CD4-positive, alpha-beta T cell treated with Interleukin-15 for 4 hours (primary cell): ENCODE measurements around the gene NFIA.

Source experiments
- DNase-seq: peaks from one replicate; pipeline ENCODE4 v3.0.0-alpha.2; 2020; ENCODE audit warnings: low spot score

Gene NFIA

DNA sequence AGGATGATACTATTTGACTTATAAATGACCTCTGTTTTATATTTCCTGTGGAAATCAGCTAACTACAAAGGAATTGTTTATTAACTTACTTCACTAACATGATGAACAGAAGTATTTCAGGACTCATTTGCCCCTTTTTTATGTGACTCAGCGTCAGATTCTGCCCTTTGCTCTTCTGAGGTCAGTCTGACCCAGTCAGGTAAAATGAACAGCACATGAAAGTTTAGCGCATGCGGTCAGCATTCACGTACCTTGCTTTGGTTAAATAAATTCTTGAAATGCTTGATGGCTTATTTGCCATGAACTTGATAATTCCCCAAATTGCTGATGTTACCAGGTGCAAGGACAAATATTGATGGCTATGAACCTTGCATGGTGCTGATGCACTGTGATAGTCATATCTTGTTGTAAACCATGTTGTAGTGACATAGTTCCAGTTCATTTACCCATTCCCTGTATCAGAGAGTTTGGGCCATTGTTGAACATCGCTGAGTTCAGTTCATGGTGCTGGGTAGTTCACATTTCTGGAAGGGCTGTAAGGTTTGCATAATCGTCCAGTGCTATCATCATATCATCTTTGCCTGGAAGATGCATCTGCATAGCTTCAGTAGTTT is 133.4 kb downstream of the NFIA start:
- DNase-seq, result no peak

DNA sequence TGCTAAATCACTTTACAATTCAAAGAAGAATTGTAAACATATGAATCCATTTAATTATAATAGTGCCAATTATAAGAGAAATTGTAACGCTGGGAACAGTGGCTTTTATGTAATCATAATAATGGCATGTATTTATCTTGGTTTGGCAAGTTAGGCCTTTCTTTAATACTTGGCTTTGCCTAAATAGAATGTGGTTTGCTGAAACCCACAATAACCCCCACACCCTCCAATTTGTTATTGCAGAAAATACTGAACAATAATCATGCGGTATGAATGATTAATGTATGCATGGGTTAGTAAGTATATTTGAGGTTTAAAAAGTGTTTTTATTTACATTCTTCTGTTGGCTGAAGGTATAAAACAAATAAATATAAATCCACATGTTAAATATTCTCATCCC is 138.2 kb downstream of the NFIA start:
- DNase-seq, result no peak

DNA sequence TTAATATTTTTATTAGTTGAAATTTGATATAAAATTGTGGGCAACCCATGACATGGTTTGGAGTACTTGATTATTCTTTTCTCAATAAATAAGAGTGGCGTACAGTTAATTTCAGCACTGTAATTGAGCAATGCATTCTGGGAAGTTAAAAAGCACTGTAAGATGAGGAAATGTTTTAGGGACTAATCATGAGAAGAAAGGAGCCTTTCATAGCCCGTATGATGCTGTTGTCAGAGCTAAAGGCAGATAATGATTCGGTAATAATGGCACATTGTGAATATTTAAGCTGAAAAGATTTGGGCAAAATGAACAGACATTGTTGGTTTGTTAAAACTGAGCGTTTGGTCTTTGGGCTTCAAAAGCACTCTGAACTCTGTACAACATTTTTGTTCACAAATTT is 139.3 kb downstream of the NFIA start:
- no peak for DNase-seq

DNA sequence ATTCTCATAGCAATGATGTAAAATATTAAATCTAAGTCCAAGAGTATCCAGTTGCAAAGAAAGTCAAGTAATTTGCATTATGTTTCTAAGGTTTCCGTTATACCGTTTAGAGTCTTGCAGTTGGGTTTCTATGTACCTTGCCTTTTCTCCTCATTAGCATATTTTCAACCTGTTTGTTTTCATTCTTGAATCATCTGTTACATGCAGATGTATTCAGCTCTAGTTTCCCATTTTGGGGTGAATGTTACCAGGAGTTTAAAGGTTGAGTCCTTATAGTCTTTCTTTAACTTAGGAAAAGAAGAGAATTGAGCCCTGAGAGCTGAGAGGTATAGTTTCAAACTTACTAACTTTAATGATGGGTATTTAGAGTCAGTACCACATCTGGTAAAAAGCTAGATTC is 139.9 kb downstream of the NFIA start:
- no peak for DNase-seq

DNA sequence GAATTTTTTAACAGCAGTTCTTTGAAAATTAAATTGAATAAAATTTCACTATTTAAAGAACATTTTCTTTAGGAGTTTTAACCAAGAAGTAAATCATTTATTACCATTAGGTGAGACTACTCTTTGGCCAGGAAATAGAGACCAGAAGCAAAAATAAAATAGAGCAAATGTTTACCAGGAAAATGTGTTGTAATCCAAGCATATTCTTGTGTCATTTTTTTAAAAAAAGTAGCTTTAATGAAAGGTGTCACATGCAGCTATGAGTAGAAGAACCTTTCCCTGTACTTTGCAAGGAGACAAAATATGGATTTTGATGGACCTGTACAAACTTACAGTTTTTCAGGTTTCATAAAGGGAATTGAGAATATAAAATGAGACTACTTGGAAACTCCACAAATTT is 140.8 kb downstream of the NFIA start:
- DNase-seq, result no peak

DNA sequence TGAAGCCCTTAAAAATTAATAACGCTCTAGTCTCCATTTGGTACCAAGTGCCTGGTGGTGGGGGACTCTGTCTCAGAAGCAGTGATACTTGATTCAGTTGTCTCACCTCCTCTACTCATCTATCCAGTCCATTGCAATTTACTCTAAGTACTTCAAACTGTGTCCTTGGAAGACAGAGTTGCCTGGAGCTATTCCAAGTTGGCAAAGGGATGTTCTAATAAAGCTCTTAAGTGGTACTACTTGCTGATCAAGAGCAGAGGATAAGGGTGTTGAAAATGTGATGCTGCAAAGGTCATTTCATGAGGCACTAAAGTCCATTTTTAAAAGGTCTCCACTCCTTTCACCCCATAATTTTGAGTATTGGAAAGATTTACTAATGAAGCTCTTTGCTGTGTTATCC is 142.2 kb downstream of the NFIA start:
- DNase-seq, result no peak

DNA sequence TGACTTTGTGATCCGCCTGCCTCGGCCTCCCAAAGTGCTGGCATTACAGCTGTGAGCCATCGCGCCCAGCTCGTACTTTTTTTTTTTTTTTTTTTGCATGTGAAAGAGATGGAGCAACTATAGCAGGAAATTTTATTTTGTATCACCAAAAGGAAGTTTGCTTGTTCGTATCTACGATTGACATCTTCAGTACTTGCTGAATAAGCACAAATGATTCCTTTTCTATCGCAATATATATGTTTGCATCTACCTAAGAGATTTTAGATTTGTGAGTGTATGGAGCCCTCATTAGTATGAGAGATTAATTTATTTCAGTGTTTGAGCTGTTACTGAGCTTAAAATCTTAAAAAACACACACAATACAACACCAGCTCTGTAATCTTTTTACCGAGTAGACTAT is 143.1 kb downstream of the NFIA start:
- no peak for DNase-seq

DNA sequence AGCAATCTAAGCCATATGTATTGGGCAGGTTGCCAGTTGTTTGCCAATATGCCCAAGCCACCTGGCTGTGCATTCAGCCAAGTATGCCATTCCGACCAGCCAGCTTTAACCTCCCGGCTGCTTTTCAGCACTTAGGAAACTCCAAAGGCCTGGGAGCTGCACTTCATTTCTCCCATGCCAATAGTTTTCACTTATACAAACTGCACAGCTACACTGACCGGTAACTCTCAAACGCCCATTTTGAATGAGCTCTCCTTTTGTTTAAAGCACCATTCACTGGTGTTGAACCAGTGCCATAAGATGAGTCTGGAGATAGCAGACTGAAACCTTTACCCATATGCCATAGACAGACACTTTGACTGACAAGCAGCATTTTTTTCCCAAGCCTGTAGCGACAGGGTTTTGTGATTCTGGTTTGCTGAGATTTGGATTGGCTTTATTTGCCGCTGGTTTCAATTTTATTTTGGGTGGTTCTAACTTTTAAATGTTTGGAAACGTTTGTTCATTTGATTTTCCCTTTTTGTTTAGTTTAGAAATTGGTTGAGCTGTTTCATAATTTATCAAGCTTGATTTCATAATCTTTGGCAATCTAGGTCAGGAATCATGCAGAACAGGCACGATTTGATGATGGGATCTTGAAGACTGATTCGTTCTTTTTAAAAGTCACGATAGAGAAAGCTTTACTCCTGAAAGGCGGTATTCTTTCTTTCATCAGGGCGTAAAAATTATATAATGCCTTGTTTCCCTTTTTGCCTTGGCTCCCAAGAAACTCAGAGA is 144.6 kb downstream of the NFIA start:
- DNase-seq, result no peak

DNA sequence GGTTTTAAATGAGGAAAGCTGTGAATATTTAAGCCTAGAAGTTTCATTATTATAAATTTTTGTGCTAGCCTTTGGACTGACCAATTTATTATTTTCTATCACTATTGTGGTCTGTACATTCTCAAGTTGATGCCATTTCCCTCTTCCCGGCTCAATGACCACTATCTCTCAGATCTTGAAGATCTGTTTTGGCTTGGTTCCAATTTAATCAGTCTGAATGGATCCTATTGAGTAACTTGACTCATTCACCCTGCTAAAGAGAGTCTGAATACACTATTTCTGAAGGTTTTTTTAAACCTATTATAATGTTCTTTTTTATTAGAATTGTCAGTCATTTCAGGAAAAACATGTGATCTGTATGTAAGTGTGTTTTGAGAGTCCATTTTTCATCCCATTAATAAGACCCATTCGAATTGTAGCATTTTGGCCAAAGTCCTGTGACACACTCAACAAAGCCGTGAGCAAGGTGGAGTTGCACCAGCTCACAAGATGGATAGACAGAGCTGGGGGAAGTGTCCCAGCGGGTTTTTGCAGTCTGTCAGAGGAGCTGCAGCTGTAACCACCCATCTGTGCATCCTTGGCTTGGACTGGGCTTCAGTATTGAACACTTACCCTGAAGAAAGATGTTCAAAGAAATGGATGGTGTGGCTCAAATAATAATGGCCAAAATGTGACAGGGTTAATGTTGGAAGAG is 145.6 kb downstream of the NFIA start:
- no peak for DNase-seq

DNA sequence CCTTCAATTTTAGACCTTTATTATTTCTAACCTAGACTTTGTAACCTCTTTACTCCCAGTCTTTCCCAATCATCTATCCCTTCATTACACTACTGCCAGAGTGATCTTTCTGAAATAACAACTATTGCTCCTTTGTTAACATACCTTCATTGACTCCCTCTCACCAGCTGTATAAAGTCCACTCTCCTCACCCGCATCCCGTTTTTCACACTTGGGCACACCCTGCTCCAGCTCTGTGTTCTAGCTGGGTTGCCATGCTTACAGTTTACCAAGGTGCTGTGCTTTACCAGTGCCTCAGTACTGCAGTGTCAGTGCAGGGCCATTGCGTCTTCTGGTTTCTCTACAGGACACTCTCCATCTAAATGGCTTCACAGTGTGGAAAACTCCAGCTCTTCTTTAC is 148.2 kb downstream of the NFIA start:
- DNase-seq, result no peak

DNA sequence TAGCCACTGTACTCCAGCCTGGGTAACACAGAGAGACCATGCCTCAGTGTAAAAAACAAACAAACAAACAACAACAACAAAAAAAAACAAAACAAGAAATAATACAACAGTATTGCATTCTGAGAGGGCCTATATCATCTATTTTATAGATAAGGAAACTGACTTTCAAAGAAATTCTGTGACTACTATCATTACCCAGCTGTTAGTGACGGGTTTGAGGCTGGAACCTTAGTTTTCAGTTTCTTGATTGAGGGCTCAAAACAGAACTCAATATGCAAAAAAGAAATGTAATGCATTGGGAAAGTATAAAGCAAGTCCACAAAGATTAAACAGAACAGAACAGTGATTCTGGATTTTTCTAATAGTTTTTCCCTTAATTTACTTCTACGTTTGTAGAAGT is 149.4 kb downstream of the NFIA start:
- no peak for DNase-seq

DNA sequence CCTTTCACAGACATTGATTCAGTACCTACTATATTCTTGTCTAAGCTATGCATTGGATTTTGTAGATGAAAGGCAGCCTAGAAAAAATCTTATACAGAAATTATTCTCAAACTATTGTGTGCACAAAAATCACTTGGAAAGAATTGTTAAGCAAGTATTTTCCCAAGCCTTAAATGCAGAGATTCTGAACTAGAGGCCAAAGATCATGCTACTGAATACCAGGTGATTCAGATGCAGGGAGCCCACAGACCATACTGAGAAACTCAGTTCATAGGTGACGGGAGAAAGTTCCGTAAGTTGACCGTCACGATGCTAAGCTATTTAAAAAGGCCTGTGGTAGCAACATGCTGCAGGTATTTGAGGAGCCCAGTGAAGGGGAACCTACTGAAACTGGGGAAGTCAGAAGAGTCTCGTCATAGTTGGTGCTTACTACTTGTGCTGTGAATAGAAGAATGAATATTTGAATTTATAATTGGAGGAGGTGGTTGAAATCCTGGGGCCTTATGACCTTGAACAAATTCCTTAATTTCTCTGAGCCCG is 150.8 kb downstream of the NFIA start:
- no peak for DNase-seq

DNA sequence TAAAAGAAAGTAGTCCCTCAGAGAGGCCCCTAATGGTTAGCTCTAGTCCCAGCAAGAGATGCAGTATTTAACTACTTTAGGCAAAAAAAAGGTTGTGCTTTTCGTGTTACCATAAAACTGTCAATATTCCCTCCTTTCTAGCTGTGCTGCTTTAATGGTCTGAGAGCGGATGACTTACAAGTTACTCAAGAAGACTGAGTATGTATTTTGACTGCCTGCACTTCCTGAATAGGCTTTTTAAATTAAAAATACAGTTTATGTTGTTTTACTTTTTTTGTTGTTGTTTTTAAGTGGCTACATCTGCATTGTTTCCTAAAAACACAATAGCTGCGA is 152.2 kb downstream of the NFIA start:
- no peak for DNase-seq

DNA sequence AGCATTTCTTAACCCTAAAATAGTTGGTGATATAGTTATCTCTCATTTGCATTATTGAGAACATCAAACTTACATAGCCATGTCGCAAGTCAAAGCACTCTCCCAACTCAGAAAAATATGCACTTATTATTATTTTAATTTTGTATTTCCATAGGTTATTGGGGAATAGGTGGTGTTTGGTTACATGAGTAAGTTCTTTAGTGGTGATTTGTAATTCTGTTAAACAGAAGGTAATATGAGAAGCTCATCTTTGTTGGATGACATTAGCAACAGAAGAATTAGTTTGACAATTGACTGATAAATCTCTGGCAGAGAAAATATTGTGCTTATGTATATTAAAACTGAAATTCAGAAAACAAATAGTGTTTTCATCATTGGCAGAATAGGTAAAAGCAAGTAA is 154.8 kb downstream of the NFIA start:
- no peak for DNase-seq

DNA sequence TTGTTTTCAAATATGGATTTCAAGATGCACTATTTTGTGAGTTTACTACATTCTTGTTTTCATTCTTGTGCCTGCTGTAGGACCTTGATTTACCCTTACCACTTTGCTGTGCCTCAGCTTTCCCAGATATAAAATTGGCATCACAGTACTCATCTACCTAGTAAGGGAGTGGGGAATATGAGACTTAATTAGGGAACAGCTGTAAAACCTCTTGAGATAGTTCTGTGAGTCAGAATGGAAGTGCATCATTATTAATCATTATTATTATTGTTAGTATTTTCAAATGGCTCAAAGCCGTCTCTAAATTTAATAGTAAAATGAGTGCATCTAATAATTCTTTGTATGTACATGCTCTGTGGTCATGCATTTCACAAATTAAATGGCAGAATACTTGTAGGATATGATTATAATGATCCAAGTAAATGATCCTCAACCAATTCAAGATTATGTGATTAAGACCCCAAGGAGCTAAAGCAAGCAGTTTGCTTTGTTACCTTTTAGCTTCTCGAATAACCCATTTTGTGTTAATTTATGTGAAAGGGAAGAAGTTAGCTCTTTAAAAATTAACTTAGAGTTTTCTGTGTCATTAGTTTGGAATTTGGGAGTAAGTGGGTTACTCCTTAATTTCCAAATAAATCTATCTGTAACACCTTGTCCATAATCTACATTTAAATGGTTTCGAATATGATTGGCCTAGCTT is 155.4 kb downstream of the NFIA start:
- DNase-seq, result no peak

DNA sequence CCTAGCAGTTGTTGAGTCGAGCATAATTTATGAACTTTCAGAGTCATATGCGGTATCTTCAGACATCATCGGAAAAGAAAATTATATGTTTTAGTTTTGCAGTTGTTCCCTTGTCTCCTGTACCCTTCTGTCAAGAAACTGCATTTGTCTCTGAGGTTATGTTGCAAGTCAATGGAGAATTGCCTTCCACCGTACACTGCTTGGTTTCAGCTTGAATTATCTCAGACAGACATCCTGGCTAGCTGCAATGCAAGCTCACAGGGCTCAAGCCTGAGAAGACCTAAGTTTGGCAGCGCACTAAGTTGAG is 156.0 kb downstream of the NFIA start:
- no peak for DNase-seq

DNA sequence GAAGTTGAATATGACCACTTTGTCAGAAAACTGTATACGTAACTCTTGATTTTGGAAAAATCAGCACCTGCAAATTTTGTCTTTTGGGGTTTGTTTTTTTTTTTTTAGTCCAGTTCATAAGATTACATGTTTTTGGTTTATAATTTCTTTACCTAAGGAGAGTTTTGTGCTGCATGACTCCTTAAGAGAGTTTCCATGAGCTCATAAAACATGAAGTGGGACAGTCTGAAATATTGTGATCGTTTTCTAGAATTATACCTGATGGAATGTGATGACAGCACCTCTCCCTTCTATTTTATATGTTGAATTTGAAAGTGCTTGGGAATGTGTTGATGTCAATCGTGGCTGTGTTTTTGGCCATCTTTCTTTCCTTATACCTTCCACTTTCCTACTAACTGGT is 158.5 kb downstream of the NFIA start:
- DNase-seq, result no peak

DNA sequence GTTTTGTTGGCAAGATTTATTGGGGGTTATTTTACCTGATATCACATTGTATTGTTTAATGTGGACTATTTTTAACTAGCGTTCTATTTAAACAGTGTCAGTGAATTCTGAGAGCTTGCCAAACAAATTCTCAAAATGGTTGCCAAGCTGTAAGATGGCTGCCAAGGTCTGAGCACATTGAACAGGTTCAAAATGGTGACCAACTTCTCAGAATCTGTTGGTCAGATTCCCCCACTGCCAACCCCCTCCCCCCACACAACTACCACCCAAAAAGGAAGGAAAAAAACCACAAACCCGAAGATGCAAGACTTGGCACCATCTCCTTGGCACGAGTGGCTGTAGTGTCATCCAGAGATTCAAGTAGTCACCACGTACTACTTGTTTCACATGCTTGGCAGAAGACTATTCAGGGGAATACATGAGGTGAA is 159.1 kb downstream of the NFIA start:
- no peak for DNase-seq

DNA sequence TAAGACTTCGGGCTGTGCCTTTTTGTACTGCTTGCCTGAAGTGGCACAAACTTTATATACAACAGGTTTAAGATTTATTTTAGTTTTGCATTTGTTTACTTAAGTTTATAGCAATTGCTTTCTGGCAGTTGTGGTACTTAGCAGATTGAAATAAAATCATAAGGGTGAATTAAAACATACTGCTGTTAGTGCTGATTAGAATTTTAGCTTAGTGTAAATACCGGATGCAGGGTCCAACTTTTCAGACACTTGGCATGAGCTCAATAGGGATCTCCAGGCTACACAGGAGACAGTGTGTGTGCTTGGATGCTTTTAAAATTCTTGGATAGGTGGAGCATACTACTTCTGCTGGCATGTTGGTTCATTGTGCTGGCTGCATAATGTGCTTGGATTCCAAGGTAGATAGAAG is 159.6 kb downstream of the NFIA start:
- no peak for DNase-seq

DNA sequence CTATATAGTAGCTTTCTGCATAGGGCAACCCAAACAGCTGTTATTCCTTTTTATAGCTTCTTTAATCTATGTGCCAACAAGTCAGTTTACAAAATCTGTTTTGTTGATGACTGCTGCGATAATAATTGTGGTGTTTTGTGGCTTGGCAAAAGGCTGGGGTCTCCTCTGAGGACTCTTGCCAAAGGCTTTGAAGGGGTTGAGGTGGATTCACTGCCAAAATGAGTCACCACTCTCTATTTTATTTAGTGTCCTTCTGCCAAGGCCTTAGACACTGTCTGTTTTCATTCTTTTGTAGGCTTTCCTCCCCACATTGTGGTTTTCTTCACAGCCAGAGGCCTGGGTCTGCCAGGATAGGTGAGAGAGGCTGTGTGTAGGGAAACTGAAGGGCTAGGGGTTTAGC is 161.8 kb downstream of the NFIA start:
- DNase-seq, result no peak

DNA sequence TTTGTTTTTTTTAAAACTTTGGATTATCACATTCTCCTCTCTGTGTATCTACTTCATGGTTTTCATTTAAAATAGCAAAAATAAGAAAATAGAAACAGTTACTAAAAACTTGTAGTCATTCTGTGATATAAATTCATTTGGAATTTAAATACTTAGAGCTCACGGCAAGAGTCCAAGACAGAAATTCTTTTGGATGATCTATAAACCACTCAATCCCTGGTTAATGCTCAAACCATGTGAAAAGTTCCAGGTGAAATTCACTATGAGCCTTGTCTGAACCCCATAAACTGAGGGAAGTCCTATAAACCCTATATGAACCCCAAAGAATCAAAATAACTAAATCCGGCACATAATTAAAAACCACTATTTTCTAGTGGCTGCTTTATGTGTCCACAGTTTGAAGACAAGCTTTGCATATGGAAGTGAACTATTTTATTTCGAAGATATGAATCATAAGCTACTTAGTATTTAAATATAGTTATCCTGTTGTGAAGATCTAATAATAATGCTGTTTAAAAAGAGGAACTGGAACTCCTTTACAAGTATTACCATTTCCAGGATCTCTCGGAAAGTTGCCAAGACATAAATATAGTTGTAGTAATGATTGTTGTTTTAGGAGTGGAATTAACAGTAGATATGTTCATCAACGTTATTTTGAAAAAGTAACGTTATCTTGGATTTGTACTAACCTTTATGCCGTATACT is 163.5 kb downstream of the NFIA start:
- no peak for DNase-seq
